ENCODE data around the gene NSUN2.

- TF ChIP-seq CTCF (IDR thresholded peaks at IDR 0.05) (no peak), POLR2A (IDR thresholded peaks at IDR 0.05) (no peak)
These were observed 27.9 kb downstream of the NSUN2 start for GRCh38 chr5:6604946-6605345.

Data from thyroid gland (tissue), 4 donors.